Measurements from ENCODE around the gene NLRC5. TPM values are rescaled to one million over a fixed set of nuclear protein-coding genes. Genes with fewer than 3 reads are reported as not detected.

The NLRC5 gene
- total RNA-seq, 1 experiment from 2014 or later = 1.6 TPM

- Histone ChIP-seq H3K27me3 (replicated peaks; ENCODE audit: control insufficient read depth, insufficient read depth, low read length) (no peaks in the 10 kb centered on the region), H3K9me3 (no peaks in the 10 kb centered on the region), H3K36me3 (ENCODE audit: control insufficient read depth, insufficient read depth, low read length) (peaks cover 3% of the 10 kb centered on the region; the same call in 1 of the 2 replicates), H3K4me1 (peaks cover 16% of the 10 kb centered on the region), H3K4me3 (ENCODE audit: low read depth, low read length) (no peak overlapping the region)
- intact Hi-C loops (cut with micrococcal nuclease; ENCODE audit: unreplicated experiment) = no loop called here
- Mint-ChIP-seq H3K27me3 (ENCODE audit: insufficient read depth, unreplicated experiment) (no peaks in the 10 kb centered on the region), H3K9me3 (ENCODE audit: unreplicated experiment) (no peaks in the 10 kb centered on the region), H3K27ac (ENCODE audit: unreplicated experiment) (no peak overlapping the region), H3K4me3 (ENCODE audit: unreplicated experiment) (no peak overlapping the region), H3K4me1 (ENCODE audit: low read depth, unreplicated experiment) (peaks cover 17% of the 10 kb centered on the region), H3K36me3 (ENCODE audit: insufficient read depth, unreplicated experiment) (peaks cover 6% of the 10 kb centered on the region)
- no TSS peak for BruUV-seq (replicated peaks)
- CTCF ChIA-PET = no interaction called here
- TF ChIP-seq, protein P1, sequence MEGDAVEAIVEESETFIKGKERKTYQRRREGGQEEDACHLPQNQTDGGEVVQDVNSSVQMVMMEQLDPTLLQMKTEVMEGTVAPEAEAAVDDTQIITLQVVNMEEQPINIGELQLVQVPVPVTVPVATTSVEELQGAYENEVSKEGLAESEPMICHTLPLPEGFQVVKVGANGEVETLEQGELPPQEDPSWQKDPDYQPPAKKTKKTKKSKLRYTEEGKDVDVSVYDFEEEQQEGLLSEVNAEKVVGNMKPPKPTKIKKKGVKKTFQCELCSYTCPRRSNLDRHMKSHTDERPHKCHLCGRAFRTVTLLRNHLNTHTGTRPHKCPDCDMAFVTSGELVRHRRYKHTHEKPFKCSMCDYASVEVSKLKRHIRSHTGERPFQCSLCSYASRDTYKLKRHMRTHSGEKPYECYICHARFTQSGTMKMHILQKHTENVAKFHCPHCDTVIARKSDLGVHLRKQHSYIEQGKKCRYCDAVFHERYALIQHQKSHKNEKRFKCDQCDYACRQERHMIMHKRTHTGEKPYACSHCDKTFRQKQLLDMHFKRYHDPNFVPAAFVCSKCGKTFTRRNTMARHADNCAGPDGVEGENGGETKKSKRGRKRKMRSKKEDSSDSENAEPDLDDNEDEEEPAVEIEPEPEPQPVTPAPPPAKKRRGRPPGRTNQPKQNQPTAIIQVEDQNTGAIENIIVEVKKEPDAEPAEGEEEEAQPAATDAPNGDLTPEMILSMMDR (IDR thresholded peaks at IDR 0.05; ENCODE audit: insufficient read depth in 1 of 2, low read depth in 1 of 2, low read length in 1 of 2, severe bottlenecking in 1 of 2, unreplicated experiment in 1 of 2) = no peak
- DNase-seq = no peak
- POLR2A ChIA-PET = interaction anchor here (0.6 kb wide), 1 partner anchor 9 kb away, joined by 3 read pairs; no protein-coding TSS in a partner anchor
Measured at GRCh38 chr16:57111420-57111819, 122.1 kb downstream of the NLRC5 start.

DNA sequence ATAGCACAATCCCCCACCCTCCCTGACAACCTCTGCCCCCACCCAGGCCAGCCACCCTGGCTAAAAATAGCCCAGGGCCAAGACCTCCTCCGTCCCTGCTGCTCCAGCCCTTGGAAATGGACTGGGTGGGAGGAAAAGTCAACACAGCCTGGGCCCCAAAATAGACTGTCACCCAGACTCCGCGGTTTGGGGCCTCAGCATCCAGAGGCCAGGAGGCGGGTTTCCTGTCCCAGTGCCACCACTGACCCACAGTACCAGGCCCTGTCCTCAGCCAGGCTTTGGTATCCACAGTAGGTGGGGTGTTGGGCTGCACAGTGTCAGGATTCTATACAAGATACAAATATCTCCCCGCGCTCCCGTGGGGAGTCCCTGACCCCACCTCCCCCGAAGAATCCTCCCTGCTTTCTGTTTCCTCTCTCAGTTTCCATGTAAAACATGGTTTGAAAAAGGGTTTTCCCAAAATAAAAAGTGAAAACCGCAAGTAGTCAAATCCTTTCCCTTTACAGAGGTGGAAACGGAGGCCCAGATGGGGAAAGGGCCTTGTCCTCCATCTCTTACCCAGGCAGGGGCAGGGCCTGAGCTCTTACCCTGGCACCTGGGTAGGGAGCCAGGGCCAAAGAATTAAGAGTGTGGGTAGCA, 123.2 kb downstream of the NLRC5 start:
- Mint-ChIP-seq H3K36me3 (ENCODE audit: insufficient read depth, unreplicated experiment) (peaks cover 2% of the 10 kb centered on the region), H3K27me3 (ENCODE audit: insufficient read depth, unreplicated experiment) (no peaks in the 10 kb centered on the region)
- POLR2A ChIA-PET = no interaction called here

GRCh38 chr16:57113042-57113453, 123.7 kb downstream of the NLRC5 start:
- intact Hi-C loops (cut with micrococcal nuclease; ENCODE audit: unreplicated experiment) = no loop called here
- peaks cover 17% of the 10 kb centered on the region for H3K4me1 Mint-ChIP-seq (ENCODE audit: low read depth, unreplicated experiment)
- no peaks in the 10 kb centered on the region for H3K27me3 ChIP-seq (replicated peaks; ENCODE audit: control insufficient read depth, insufficient read depth, low read length)
- no peaks in the 10 kb centered on the region for H3K9me3 ChIP-seq
- H3K27ac Mint-ChIP-seq (ENCODE audit: unreplicated experiment) = no peak overlapping the region
- DNase-seq = no peak
- TF ChIP-seq, protein P1 (IDR thresholded peaks at IDR 0.05; ENCODE audit: insufficient read depth in 1 of 2, low read depth in 1 of 2, low read length in 1 of 2, severe bottlenecking in 1 of 2, unreplicated experiment in 1 of 2) = no peak
- no peak overlapping the region for H3K4me3 Mint-ChIP-seq (ENCODE audit: unreplicated experiment)
- no TSS peak for BruUV-seq (replicated peaks)
- H3K4me1 ChIP-seq = peaks cover 16% of the 10 kb centered on the region
- no peak overlapping the region for H3K4me3 ChIP-seq (ENCODE audit: low read depth, low read length)
- H3K27me3 Mint-ChIP-seq (ENCODE audit: insufficient read depth, unreplicated experiment) = no peaks in the 10 kb centered on the region
- ChIA-PET POLR2A (no interaction called here), CTCF (no interaction called here)
- H3K36me3 ChIP-seq (ENCODE audit: control insufficient read depth, insufficient read depth, low read length) = peaks cover 3% of the 10 kb centered on the region; the same call in 1 of the 2 replicates
- no peaks in the 10 kb centered on the region for H3K9me3 Mint-ChIP-seq (ENCODE audit: unreplicated experiment)
- no peaks in the 10 kb centered on the region for H3K36me3 Mint-ChIP-seq (ENCODE audit: insufficient read depth, unreplicated experiment)

More for the DNA sequence above, 123.2 kb downstream of the NLRC5 start:
- H3K9me3 Mint-ChIP-seq (ENCODE audit: unreplicated experiment) = no peaks in the 10 kb centered on the region
- intact Hi-C loops (cut with micrococcal nuclease; ENCODE audit: unreplicated experiment) = no loop called here
- H3K9me3 ChIP-seq = no peaks in the 10 kb centered on the region
- peaks cover 17% of the 10 kb centered on the region for H3K4me1 Mint-ChIP-seq (ENCODE audit: low read depth, unreplicated experiment)
- TF ChIP-seq, protein P1 (IDR thresholded peaks at IDR 0.05; ENCODE audit: insufficient read depth in 1 of 2, low read depth in 1 of 2, low read length in 1 of 2, severe bottlenecking in 1 of 2, unreplicated experiment in 1 of 2) = no peak
- no peak overlapping the region for H3K27ac Mint-ChIP-seq (ENCODE audit: unreplicated experiment)
- H3K4me1 ChIP-seq = peaks cover 16% of the 10 kb centered on the region
- no peaks in the 10 kb centered on the region for H3K27me3 ChIP-seq (replicated peaks; ENCODE audit: control insufficient read depth, insufficient read depth, low read length)
- CTCF ChIA-PET = no interaction called here
- H3K4me3 Mint-ChIP-seq (ENCODE audit: unreplicated experiment) = no peak overlapping the region
- no peak overlapping the region for H3K4me3 ChIP-seq (ENCODE audit: low read depth, low read length)
- peaks cover 3% of the 10 kb centered on the region; the same call in 1 of the 2 replicates for H3K36me3 ChIP-seq (ENCODE audit: control insufficient read depth, insufficient read depth, low read length)
- no TSS peak for BruUV-seq (replicated peaks)
- no peak for DNase-seq
